Muscle of arm (tissue), 12 donors: ENCODE results near the gene CHCT1. TPM values are rescaled to one million over a fixed set of nuclear protein-coding genes. Genes with fewer than 3 reads are reported as not detected.

ENCODE experiments used
- DNase-seq: peaks from one replicate; pipeline ENCODE4 v3.0.0-alpha.2; 2013
- polyA plus RNA-seq, 12 donors: library from polyadenylated mRNA; unstranded; fragments of 120-200 nt; gene quantifications; one replicate each; pipeline ENCODE4 v1.2.1, GENCODE V29; 2013; ENCODE audit not compliant: insufficient read length in 12 of 12

Gene CHCT1
- polyA plus RNA-seq, 12 donors, result 0.23 to 0.52 TPM; not detected in 10

GRCh38 chr17:60442271-60443173 is 20.2 kb downstream of the CHCT1 start:
- DNase-seq, result peak; percentile 17

GRCh38 chr17:60443713-60444112 is 21.4 kb downstream of the CHCT1 start:
- no peak for DNase-seq

GRCh38 chr17:60445144-60445543 is 22.9 kb downstream of the CHCT1 start:
- DNase-seq, result no peak

- no peak for DNase-seq
Measured at GRCh38 chr17:60447375-60447774, 25.1 kb downstream of the CHCT1 start.

- no peak for DNase-seq
Measured at GRCh38 chr17:60451071-60451470, 28.8 kb downstream of the CHCT1 start.

- DNase-seq, result no peak
Measured at GRCh38 chr17:60451965-60452364, 29.7 kb downstream of the CHCT1 start.

- DNase-seq, result no peak
Measured at GRCh38 chr17:60455378-60455777, 33.1 kb downstream of the CHCT1 start.

GRCh38 chr17:60457148-60457547 is 34.9 kb downstream of the CHCT1 start:
- no peak for DNase-seq

GRCh38 chr17:60461584-60461983 is 39.3 kb downstream of the CHCT1 start:
- DNase-seq, result no peak

GRCh38 chr17:60463157-60463835 is 41.0 kb downstream of the CHCT1 start:
- DNase-seq, result no peak

- DNase-seq, result no peak
Measured at GRCh38 chr17:60464343-60464742, 42.1 kb downstream of the CHCT1 start.

GRCh38 chr17:60468371-60468770 is 46.1 kb downstream of the CHCT1 start:
- DNase-seq, result no peak

- no peak for DNase-seq
Measured at GRCh38 chr17:60471451-60471850, 49.2 kb downstream of the CHCT1 start.

GRCh38 chr17:60472449-60472848 is 50.2 kb downstream of the CHCT1 start:
- DNase-seq, result no peak

GRCh38 chr17:60473788-60474187 is 51.5 kb downstream of the CHCT1 start:
- no peak for DNase-seq

Other genes with a start within 250 kb of the CHCT1 start
- 10 to 100 TPM in 11 of 12 donors, not detected in 1; 22.0 to 28.3 (median 24.4) TPM for gene USP32, start 30.4 kb upstream of the CHCT1 start, polyA plus RNA-seq
- 10 to 100 TPM in 11 of 12 donors, not detected in 1; 28.9 to 40.9 (median 36.7) TPM for gene APPBP2, start 103.8 kb downstream of the CHCT1 start, polyA plus RNA-seq
- 10 to 100 TPM in 7 of 12 donors, 1 to 10 TPM in 3, not detected in 2; 9.7 to 16.4 (median 10.7) TPM for gene PPM1D, start 177.7 kb downstream of the CHCT1 start, polyA plus RNA-seq